GM20000 (cell line): Measurements from ENCODE around the gene TTC17.

ENCODE experiments used
- DNase-seq: peaks from one replicate; pipeline ENCODE4 v3.0.0; 2012; ENCODE audit warnings: low spot score
- CTCF ChIP-seq: IDR thresholded peaks from 2 replicates; pipeline ENCODE4 v1.5.1; 2012; ENCODE audit warnings: mild to moderate bottlenecking, control low read depth; ENCODE audit errors: extremely low read depth, missing control alignments

Gene TTC17, protein sequence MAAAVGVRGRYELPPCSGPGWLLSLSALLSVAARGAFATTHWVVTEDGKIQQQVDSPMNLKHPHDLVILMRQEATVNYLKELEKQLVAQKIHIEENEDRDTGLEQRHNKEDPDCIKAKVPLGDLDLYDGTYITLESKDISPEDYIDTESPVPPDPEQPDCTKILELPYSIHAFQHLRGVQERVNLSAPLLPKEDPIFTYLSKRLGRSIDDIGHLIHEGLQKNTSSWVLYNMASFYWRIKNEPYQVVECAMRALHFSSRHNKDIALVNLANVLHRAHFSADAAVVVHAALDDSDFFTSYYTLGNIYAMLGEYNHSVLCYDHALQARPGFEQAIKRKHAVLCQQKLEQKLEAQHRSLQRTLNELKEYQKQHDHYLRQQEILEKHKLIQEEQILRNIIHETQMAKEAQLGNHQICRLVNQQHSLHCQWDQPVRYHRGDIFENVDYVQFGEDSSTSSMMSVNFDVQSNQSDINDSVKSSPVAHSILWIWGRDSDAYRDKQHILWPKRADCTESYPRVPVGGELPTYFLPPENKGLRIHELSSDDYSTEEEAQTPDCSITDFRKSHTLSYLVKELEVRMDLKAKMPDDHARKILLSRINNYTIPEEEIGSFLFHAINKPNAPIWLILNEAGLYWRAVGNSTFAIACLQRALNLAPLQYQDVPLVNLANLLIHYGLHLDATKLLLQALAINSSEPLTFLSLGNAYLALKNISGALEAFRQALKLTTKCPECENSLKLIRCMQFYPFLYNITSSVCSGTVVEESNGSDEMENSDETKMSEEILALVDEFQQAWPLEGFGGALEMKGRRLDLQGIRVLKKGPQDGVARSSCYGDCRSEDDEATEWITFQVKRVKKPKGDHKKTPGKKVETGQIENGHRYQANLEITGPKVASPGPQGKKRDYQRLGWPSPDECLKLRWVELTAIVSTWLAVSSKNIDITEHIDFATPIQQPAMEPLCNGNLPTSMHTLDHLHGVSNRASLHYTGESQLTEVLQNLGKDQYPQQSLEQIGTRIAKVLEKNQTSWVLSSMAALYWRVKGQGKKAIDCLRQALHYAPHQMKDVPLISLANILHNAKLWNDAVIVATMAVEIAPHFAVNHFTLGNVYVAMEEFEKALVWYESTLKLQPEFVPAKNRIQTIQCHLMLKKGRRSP

GRCh38 chr11:43358801-43359421 is at the start of gene TTC17:
Gene TTC17, plus strand, starts transcription at chr11:43358920. Its CDS starts 35 bp downstream, at chr11:43358955.
- TF ChIP-seq CTCF, result no peak
- peak; percentile 92 for DNase-seq

- peak; percentile 85 for DNase-seq
- peak; percentile 69 for TF ChIP-seq CTCF
Observed at GRCh38 chr11:43311791-43312607, 46.7 kb upstream of the TTC17 start, which contains the start of gene API5. Gene API5, plus strand, starts transcription at chr11:43311996. Its CDS starts 132 bp downstream, at chr11:43312128.

GRCh38 chr11:43315966-43316365 is 42.8 kb upstream of the TTC17 start:
- no peak for DNase-seq
- TF ChIP-seq CTCF, result no peak

DNA sequence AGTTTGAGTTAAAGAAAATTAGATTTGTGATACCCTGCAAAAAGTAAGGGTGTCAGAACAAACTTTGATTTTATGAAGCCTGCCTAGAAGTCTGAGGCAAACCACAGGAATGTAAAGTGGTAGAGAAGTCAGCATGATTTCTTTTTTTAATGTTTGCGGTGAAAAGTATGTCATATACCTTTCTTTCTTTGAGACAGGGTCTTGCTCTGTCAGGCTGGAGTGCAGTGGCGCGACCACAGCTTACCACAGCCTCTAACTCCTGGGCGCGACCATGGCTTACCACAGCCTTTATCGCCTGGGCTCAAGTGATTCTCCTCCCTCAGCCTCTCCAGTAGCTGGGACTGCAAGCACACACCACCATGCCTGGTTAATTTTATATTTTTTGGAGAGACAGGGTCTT is 42.3 kb upstream of the TTC17 start:
- DNase-seq, result no peak
- TF ChIP-seq CTCF, result no peak

- TF ChIP-seq CTCF, result no peak
- DNase-seq, result no peak
Observed at GRCh38 chr11:43327987-43328386, 30.7 kb upstream of the TTC17 start.

DNA sequence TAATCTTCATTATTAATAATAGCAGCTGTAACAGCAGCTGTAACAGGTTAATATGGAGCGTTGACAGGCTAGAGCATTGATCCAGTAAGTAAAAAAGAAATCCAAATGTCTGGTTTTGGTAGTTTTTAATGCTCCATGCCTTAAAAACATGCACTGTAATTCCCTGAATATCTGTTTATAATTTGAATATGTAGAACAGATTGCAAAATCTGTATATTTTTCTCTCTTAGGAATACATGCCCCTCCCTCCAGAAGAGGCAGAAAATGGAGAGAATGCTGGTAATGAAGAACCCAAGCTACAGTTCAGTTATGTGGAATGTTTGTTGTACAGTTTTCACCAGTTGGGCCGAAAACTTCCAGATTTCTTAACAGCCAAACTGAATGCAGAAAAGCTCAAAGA is 30.2 kb upstream of the TTC17 start:
- no peak for DNase-seq
- TF ChIP-seq CTCF, result no peak
